Nephron progenitor cell (in vitro differentiated cells): Measurements from ENCODE around the gene GRIK4.

Experiments
- DNase-seq: peaks from one replicate; pipeline ENCODE4 v3.0.0; 2021
- H3K27ac Mint-ChIP-seq: 2 replicates; pipeline ENCODE4 v1.8.0; 2021; ENCODE audit warnings: mild to moderate bottlenecking, moderate library complexity, mixed read lengths
- H3K27me3 Mint-ChIP-seq: 2 replicates; pipeline ENCODE4 v1.8.0; 2021; ENCODE audit warnings: mild to moderate bottlenecking, low read depth, mixed read lengths; ENCODE audit not compliant: poor library complexity
- H3K36me3 Mint-ChIP-seq: 2 replicates; pipeline ENCODE4 v1.8.0; 2021; ENCODE audit warnings: low read depth, mixed read lengths
- H3K4me1 Mint-ChIP-seq: 2 replicates; pipeline ENCODE4 v1.8.0; 2021; ENCODE audit warnings: mixed read lengths
- H3K4me3 Mint-ChIP-seq: 2 replicates; pipeline ENCODE4 v1.8.0; 2021; ENCODE audit warnings: mild to moderate bottlenecking, moderate library complexity, mixed read lengths
- H3K9me3 Mint-ChIP-seq: 2 replicates; pipeline ENCODE4 v1.8.0; 2021; ENCODE audit warnings: mild to moderate bottlenecking, moderate library complexity, mixed read lengths
- CTCF ChIP-seq: fragments of 200-600 bp; sonication (generic); IDR thresholded peaks from 2 replicates; pipeline ENCODE4 v1.5.0; 2021; ENCODE audit warnings: antibody characterized with exemption

GRIK4 gene

GRCh38 chr11:120520091-120520822, 8.7 kb downstream of the GRIK4 start:
- H3K4me3 Mint-ChIP-seq = no peak overlapping the region
- no peak overlapping the region for H3K27ac Mint-ChIP-seq
- H3K27me3 Mint-ChIP-seq = peaks cover 50% of the 10 kb centered on the region
- no peak for TF ChIP-seq CTCF
- no peaks in the 10 kb centered on the region for H3K36me3 Mint-ChIP-seq
- no peak for DNase-seq
- no peaks in the 10 kb centered on the region for H3K9me3 Mint-ChIP-seq
- peaks cover 38% of the 10 kb centered on the region for H3K4me1 Mint-ChIP-seq

GRCh38 chr11:120521176-120521575, 9.6 kb downstream of the GRIK4 start:
- no peak for DNase-seq
- H3K27me3 Mint-ChIP-seq = peaks cover 45% of the 10 kb centered on the region
- no peak overlapping the region for H3K4me3 Mint-ChIP-seq
- no peaks in the 10 kb centered on the region for H3K9me3 Mint-ChIP-seq
- H3K27ac Mint-ChIP-seq = no peak overlapping the region
- H3K4me1 Mint-ChIP-seq = peaks cover 35% of the 10 kb centered on the region
- H3K36me3 Mint-ChIP-seq = no peaks in the 10 kb centered on the region
- TF ChIP-seq CTCF = no peak

- Mint-ChIP-seq H3K4me1 (peaks cover 26% of the 10 kb centered on the region), H3K36me3 (no peaks in the 10 kb centered on the region), H3K27me3 (peaks cover 36% of the 10 kb centered on the region), H3K9me3 (no peaks in the 10 kb centered on the region), H3K27ac (no peak overlapping the region), H3K4me3 (no peak overlapping the region)
- DNase-seq = no peak
- no peak for TF ChIP-seq CTCF
Measured at GRCh38 chr11:120522021-120522420, 10.5 kb downstream of the GRIK4 start.

GRCh38 chr11:120522736-120523135, 11.2 kb downstream of the GRIK4 start:
- no peak for DNase-seq
- H3K36me3 Mint-ChIP-seq = no peaks in the 10 kb centered on the region
- H3K27me3 Mint-ChIP-seq = peaks cover 33% of the 10 kb centered on the region
- no peak overlapping the region for H3K4me3 Mint-ChIP-seq
- no peak for TF ChIP-seq CTCF
- H3K9me3 Mint-ChIP-seq = no peaks in the 10 kb centered on the region
- H3K27ac Mint-ChIP-seq = no peak overlapping the region
- peaks cover 19% of the 10 kb centered on the region for H3K4me1 Mint-ChIP-seq

GRCh38 chr11:120523196-120523595, 11.6 kb downstream of the GRIK4 start:
- Mint-ChIP-seq H3K4me3 (no peak overlapping the region), H3K36me3 (no peaks in the 10 kb centered on the region), H3K27me3 (peaks cover 34% of the 10 kb centered on the region), H3K27ac (no peak overlapping the region), H3K4me1 (peaks cover 15% of the 10 kb centered on the region), H3K9me3 (no peaks in the 10 kb centered on the region)
- TF ChIP-seq CTCF = no peak
- DNase-seq = peak; percentile 30

- no peak for DNase-seq
- no peak overlapping the region for H3K4me3 Mint-ChIP-seq
- H3K9me3 Mint-ChIP-seq = no peaks in the 10 kb centered on the region
- H3K36me3 Mint-ChIP-seq = no peaks in the 10 kb centered on the region
- peaks cover 15% of the 10 kb centered on the region for H3K4me1 Mint-ChIP-seq
- peaks cover 38% of the 10 kb centered on the region for H3K27me3 Mint-ChIP-seq
- H3K27ac Mint-ChIP-seq = no peak overlapping the region
- no peak for TF ChIP-seq CTCF
Measured at GRCh38 chr11:120524536-120525085, 13.1 kb downstream of the GRIK4 start.
